ENCODE measurements around the gene DLGAP1.

The DLGAP1 gene

GRCh38 chr18:3808985-3809780 is 645.9 kb downstream of the DLGAP1 start:
- Histone ChIP-seq H3K4me1 (ENCODE audit: control insufficient read depth, insufficient read depth, low read length) (no peaks in the 10 kb centered on the region), H3K36me3 (ENCODE audit: control insufficient read depth in 2 of 2, insufficient read depth in 1 of 2, low read length in 2 of 2) (no peaks in the 10 kb centered on the region; a peak in 1 of 3 replicates), H3K9me3 (ENCODE audit: control insufficient read depth, insufficient read depth, low read depth, low read length) (no peaks in the 10 kb centered on the region), H3K4me3 (ENCODE audit: low read depth, low read length) (no peak overlapping the region), H3K27ac (ENCODE audit: extremely low read depth, low read depth, low read length) (no peak overlapping the region)
- ChIA-PET POLR2A (no interaction called here), CTCF (interaction anchor here (0.7 to 1.2 kb wide), 3 partner anchors 30 to 187 kb away, joined by 3 to 4 read pairs (median 3); no protein-coding TSS in a partner anchor)
- TF ChIP-seq IKZF3 (tag by site-specific recombination; IDR thresholded peaks at IDR 0.05) (no peak), ZNF837 (tag by site-specific recombination; IDR thresholded peaks at IDR 0.05) (no peak), TSHZ1 (tag by site-specific recombination; IDR thresholded peaks at IDR 0.05; ENCODE audit: borderline replicate concordance) (no peak), ATF2 (tag by site-specific recombination; IDR thresholded peaks at IDR 0.05; ENCODE audit: low read depth) (no peak), ZNF473 (tag by site-specific recombination; IDR thresholded peaks at IDR 0.05) (no peak), ZNF10 (tag by site-specific recombination; IDR thresholded peaks at IDR 0.05) (no peak), ZNF146 (tag by site-specific recombination; IDR thresholded peaks at IDR 0.05) (no peak), ZNF155 (tag by site-specific recombination; IDR thresholded peaks at IDR 0.05) (no peak), ZNF391 (tag by site-specific recombination; IDR thresholded peaks at IDR 0.05; ENCODE audit: borderline replicate concordance, low read depth) (no peak), PRDM2 (tag by site-specific recombination; IDR thresholded peaks at IDR 0.05; ENCODE audit: borderline replicate concordance) (no peak), REPIN1 (tag by site-specific recombination; IDR thresholded peaks at IDR 0.05; ENCODE audit: low read depth) (no peak), ZNF2 (tag by site-specific recombination; IDR thresholded peaks at IDR 0.05) (no peak), ZBTB1 (tag by site-specific recombination; IDR thresholded peaks at IDR 0.05) (no peak), GFI1B (tag by site-specific recombination; IDR thresholded peaks at IDR 0.05) (no peak), ZNF16 (tag by site-specific recombination; IDR thresholded peaks at IDR 0.05; ENCODE audit: low read depth) (no peak), ZBTB6 (tag by site-specific recombination; IDR thresholded peaks at IDR 0.05) (no peak), ZNF843 (tag by site-specific recombination; IDR thresholded peaks at IDR 0.05) (no peak), ZNF585B (tag by site-specific recombination; IDR thresholded peaks at IDR 0.05) (no peak), ZBTB21 (tag by site-specific recombination; IDR thresholded peaks at IDR 0.05) (no peak)
